GM21367 (cell line): ENCODE data around the gene TUBB2A.
A peak's percentile ranks its signal among the peaks of the same experiment; 100 is the strongest.
"Not testable (repeated sequence)": the region's sequence is repeated elsewhere in the genome, so short reads cannot be mapped to it uniquely, and the experiment has no call there.

Experiments used
- ATAC-seq: cut with Tn5 transposase; IDR thresholded peaks from one replicate; pipeline ENCODE4 v1.9.1; 2021; ENCODE audit not compliant: unreplicated experiment

The TUBB2A gene

DNA sequence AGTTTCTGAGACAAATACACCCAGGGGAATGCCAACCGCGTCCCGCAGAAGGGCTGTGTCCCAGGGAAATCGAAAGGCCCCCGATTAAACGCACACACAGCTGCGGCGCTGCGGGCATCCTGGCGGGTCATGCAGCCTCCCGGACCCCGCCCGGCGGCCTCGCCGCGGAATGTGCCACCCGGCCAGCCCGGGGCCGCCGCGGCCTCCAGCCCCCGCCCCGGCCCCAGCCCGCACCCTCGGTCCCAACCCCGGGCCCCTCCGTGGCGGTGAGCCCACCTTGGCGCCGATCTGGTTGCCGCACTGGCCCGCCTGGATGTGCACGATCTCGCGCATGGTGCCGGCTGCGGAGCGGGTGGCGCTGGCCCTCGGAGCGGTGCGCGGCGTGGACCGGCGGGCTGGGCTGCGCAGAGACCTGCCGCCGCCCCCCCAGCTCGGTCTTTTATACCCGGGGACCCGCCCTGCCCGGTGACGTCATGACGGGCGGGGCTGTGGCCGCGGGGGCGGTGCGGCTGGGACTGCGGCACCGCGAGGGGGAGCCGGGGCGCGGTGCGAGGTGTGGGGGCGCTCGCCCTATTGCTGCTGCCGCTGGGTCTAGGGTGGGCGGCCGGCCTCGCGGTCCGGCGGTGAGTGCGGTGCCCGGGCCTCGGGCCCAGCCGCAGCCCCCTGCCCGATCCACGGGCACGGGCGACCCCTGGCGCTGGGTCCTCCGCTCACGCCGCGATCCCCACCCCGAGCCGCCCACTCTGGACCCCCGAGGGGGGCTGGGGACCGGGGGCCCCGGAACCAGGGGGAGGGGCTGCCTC lies at the start of gene TUBB2A:
Gene TUBB2A (minus strand): TSS at position 414 of the 803 bp plus-strand sequence. CDS start 81 bp downstream, at position 333.
- peak; percentile 67 for ATAC-seq

DNA sequence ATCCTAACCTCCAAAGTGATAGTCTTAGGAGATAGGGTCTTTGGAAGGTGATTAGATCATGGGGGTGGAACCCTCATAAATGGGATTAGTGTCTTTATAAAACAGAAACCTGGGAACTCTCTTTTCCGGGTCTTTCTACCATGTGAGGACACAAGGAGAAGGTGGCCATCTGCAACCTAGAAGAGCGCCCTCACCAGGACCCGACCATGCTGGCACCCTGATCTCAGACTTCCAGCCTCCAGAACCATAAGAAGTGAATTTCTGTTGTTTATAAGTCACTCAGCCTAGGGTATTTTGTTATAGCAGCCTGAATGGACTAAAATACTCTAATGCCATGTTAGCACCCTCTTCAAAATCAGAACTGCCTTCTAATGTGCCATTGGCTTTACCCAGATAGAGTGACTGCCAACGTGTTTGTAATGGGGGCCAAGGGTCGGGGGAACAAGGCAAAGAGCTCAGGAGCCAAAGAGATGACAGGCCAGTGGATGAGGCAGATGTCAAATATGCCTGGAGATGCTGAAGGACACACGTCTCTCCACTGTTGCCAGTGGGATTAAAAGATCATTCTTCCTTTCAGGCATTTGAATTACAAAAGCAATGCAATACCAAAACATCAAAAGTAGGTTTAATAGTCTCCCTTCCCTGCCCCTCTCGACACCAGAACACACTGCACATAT lies 49.1 kb upstream of the TUBB2A start:
- ATAC-seq = no peak

DNA sequence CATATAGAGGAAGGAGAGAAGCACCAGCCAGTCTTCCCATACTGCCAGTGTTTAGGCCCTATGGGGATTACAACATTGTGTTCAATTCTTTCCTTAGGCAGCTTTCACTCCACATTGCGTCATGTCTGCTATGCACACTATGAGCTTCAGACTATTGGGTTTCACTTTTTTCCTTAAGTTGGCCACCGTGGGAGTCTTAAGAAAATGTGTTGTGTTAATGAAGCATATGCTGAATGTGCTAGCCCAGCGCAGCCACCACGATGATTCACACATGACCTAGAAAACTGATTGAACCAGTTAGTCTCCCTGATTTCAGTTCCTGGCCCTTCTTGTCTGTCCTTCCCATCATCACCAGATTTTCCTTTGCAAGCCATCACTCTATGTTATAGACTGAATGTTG lies 48.6 kb upstream of the TUBB2A start:
- no peak for ATAC-seq

DNA sequence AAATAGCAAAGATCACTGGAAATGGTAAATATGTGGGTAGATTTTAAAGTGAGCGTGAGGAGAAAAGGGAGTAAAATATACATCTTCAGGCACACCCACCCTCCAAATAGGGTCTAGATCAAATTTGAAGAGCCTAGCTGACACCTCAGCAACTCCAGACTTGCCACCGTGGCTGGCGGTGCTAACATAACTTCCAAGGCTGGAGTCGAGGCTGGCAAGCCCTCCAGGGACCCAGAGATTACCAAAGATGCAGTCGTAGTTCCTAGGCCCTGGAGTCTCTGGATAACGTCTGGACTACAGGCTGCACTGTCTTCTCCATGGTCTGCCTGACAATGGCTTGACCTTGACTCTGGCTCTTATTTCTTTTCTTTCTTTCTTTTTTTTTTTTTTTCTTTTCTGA lies 47.6 kb upstream of the TUBB2A start:
- no peak for ATAC-seq

DNA sequence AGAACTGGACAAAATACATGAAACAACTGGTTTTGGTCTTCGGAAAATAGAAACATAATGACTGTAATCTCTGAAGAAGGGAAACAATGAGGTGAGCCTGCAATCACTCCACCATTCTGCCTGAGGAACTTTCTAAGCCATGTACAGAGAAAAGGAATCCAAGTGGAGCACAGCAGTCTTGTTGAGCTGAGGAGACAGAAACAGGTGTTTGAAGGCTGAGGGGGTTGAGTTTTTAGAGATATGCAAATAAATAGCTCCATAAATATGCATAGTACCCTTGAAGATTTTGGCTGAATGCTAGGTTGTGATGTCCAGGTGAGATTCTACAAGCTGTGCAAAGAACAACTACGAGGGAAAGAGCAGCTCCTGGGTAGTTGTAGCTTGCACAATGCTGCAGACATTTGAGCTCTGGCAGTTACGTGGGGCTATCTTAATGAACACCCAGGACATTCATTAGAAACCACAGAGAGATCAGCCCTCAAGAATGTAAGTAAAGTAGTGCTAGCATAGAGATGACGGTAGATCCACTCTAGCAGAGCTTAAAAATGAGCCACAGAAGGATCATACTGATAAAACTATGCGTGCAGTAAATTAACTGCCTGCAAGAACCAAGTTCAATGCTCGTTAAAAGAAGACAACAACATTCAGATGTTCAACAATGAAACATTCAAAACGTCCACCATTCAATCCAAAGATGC lies 45.8 kb upstream of the TUBB2A start:
- ATAC-seq = no peak

DNA sequence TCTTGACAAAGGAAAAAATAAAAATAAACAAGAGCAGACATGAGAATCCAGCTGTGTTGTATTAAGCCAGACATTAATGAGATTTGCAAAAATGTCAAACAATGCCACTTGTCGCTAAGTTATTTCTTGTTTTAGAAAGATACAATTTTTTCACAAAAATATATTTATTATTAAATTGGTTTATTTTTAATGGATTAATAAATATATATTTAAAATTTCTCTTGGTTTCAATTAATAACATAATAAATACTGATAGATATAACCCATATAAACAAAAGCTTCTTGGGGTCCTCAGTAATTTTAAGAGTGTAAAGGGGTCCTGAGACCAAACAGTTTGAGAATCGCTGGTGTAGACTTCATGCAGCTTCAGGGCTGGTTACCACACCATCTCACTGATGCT lies 44.0 kb upstream of the TUBB2A start:
- no peak for ATAC-seq

DNA sequence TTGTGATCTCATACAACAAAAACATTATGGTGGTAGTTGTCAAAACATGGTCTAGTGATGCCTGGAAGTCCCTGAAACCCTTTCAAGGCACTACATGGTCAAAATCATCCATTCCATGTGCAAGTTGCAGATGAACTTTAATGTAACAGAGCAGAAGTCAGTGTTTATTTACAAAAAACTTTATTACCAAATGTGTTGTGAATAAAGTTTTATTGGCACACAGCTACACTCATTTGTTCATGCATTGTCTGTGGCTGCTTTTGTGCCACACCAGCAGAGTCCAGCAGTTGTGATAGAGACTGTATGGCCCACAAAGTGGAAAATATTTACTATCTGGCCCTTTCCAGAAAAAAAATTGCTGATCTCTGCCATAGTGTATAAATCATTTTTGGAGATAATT lies 43.3 kb upstream of the TUBB2A start:
- ATAC-seq = no peak

DNA sequence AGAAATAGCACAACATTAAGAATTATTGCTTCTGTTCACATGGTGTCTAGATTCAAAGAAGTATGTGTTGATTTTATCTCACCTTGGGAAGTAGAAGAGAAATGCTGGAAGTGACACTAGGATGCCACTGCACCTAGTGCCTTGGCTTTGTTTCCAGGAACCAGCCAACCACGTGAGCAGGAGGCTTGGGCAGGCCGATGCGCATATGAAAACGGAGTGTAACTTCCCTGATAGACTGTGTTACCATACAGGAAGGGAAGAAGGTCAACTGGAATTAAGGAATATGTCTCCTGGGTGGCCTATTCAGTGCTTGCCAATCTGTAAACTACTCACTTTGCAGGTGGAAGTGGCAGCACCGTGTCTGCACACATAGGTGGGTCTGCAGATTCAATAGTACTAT lies 42.0 kb upstream of the TUBB2A start:
- ATAC-seq = no peak

DNA sequence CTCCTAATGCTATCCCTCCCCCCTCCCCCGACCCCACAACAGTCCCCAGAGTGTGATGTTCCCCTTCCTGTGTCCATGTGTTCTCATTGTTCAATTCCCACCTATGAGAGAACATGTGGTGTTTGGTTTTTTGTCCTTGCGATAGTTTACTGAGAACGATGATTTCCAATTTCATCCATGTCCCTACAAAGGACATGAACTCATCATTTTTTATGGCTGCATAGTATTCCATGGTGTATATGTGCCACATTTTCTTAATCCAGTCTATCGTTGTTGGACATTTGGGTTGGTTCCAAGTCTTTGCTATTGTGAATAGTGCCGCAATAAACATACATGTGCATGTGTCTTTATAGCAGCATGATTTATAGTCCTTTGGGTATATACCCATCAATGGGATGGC lies 40.4 kb upstream of the TUBB2A start:
- ATAC-seq = not testable (repeated sequence)

DNA sequence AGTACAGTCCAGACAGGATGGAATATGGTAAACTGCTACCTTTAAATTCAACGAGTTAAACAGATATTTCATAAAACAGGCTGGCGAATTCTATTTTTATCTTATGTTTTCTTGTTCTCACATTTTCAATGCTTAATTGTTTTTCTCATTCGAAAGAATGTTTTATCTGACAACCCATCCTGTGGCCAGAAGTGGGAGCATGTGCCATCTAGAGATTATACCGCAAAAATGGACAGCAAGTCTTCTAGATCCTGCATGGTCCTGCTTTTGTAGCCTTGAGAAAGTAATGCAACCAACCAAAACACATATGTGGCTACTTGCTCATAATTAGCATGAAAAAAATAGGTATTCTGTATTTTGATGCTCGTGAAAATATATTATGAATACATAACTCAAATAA lies 39.4 kb upstream of the TUBB2A start:
- ATAC-seq = no peak

DNA sequence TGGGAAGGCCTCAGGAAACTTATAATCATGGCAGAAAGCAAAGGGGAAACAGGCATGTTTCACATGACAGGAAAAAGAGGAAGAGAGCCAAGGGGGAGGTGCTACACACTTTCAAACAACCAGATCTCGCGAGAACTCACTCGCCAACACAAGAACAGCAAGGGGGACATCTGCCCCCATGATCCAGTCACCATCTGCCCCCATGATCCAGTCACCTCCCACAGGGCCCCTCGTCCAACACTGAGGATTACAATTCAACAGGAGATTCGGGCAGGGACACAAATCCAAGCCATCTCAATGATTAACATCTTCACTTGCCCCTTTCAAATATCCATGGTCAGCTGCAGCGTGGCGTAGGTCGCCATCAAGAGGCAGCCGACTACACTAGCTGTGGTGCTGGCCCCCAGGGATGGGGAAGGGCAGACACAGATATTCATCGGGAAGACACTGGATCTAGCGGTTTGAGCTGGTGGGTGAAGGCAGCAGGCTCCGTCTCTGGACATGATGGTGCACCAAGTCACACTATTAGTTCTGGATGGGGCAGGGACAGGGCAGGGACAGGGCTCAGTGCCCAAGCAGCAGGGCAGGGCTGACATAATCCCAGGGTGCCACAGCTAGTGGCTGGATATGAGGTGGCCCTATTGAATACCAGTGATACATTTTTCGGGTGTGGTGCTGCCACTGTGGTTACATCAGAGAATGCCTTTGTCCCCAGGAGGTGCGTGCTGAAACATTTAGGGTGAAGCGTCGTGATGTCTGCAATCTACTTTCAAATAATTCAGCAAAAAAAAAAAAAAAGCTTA lies 38.6 kb upstream of the TUBB2A start:
- no peak for ATAC-seq

DNA sequence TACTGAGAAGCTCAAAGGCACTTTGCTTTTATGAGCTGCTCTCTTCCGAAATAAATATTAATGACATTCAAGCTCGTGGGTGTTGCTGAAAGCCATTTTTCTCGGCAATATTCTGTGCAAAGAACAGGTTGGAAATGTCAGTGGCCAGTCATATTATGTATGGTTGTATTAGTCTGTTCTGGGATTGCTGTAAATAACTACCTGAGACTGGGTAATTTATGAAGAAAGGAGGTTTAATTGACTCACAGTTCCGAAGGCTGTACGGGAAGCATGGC lies 38.0 kb upstream of the TUBB2A start:
- ATAC-seq = no peak

DNA sequence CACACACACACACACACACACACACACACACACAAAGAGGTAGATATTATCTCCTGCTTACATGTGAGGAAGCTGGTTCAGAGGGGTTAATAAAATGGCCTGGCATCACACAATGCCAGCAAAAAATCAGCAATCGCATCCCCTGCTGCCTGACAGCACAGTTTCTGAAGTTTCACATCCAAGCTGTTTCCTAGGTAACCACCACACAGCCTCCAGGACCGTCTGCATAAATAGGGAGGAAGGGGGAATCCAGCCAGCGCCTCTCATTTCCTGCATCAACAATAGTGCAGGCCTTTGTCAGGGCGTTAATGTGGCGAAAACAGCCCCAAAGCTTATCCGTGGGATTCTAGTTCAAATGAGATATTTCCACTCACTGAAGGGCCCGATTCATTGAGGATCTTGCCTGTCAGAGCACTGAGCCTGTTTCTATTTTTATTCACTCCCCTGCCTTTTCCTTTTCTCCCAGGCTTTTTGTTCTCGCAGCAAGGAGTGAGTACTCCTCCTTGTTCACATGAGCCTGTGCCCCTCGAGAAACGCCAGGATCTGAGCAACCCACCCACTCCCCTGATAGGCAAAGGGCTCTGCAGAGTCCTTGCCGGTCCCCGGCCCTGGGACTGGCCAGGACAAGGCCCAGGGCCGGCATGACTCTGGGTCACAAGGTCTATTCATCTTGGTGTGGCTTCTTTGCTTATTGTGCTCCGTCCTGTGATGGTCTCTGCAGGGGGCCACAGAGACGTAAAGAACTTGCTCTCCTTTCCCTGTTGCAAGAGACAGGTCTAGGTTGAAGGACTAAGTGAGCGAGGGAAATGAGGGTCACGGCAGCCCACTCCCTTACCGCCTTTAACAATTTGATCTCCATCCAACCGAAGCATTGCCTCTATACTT lies 37.4 kb upstream of the TUBB2A start:
- no peak for ATAC-seq

DNA sequence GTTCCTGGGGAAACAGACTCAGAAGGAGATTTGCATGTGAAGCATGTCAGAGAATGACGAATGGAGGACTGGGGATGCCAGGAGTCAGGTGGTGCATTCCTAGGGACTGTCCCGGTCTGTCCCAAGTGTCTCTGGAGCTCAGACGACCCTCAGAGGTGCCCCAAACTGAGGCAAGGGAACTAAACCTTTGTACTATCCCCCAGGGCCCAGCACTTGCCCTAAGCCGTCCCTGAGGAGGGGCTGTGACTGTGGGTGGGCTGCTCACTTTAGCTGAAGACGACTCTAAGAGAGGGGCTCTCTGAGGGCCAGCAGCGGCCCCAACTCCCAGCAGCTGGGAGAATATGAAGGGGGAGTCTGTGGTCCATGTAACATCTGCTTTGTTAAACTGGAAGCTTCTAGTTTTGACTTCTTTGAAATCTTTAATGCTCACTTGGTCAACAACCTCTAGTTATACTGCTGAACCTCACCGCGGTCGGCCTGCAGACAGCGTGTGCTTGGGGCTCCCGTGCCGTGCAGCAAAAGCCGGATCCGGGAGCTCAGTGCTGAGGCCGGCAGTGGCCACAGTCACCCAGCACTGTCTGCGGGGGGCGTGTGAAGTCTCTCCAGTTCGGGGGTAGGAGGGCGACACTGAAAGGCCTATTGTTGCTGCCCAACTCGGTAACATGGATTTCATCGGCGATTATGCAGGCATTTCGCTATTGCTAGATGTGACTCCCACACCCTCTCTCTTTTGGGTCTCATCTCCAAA lies 35.9 kb upstream of the TUBB2A start:
- ATAC-seq = no peak

DNA sequence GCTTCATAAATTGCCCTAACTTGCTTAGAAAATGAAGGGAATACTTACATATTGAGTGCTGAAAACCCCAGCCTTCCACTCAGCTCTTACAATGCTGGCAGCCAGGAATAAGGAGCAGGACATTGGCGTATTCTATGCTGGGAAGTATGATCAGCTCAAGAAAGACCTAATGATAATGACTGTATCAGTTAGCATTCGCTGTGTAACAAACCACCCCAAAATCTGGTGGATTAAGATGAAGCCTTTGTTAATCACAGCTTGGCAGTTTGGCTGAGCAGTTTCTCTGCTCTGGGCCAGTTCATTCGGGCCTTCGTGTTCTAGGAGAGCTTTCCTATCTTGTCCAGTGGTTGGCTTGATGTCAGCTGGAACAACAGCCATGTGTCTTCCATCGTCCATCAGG lies 33.4 kb upstream of the TUBB2A start:
- no peak for ATAC-seq

DNA sequence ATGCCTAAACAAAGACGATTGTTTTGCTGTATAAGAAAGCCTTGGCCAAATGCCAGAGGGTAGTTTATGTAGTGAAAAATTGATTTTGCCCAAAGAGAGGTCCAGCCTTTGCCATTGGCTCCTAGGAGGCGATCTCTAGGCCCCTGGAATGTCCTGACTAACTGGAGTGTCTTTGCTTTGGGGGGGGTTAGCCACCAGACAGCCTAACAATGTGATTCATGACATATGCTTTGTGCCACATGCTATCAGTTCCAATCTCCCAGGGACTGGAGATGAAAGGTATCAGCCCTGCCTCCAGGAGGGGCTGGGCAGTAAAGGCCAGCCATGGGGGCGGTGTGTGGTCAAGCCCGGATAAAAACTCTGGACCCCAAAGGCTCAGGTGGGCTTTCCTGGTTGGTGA lies 32.7 kb upstream of the TUBB2A start:
- ATAC-seq = no peak

DNA sequence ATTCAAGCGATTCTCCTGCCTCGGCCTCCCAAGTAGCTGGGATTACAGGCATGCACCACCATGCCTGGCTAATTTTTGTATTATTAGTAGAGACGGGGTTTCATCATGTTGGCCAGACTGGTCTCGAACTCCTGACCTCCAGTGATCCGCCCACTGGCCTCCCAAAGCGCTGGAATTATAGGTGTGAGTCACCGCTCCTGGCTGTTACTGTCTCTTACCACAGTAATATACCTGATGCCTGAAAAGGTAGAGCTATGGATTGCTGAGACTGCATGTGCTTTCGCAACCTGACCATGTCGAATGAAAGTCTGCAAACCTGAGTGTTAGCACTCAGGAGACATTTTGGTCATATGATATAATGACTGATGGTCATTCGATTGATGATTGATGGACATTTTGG lies 31.8 kb upstream of the TUBB2A start:
- not testable (repeated sequence) for ATAC-seq

DNA sequence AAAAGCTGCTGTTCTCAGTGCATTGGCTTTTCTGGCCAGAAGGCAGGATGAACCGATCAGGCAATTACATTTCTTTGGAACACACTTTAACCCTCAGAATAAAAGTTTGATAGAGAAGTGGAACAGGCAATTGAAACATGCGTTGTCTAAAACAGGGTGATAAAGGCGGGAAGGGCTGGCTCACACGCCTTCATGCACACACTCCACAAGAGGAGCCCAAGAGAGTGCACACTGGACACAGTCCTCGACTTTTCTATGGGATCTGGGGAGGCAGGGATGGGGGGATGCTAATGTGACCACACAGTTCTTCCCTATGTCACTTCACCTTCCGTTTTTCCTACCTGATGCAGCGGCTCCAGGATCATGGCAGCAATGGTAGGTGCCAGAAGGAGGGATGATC lies 30.9 kb upstream of the TUBB2A start:
- no peak for ATAC-seq

DNA sequence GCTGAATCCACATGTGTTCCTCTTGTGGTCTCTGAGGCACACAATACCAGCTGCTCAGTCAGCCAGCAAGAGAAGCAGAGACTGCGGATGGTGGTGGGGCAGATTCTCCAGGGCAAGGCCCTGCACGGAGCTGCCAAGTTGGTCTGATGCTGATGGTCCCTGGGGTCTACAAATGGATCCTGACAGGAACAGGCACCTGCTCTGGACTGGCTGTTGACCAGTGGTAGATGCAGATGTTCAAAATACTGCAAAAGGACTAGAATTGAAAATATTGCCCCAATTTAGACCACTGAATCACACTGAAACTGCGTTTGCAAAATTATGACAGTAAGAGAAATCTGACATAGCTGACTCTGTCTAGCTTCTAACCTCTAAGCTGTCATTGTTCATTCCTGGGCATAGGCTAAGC lies 29.6 kb upstream of the TUBB2A start:
- no peak for ATAC-seq

DNA sequence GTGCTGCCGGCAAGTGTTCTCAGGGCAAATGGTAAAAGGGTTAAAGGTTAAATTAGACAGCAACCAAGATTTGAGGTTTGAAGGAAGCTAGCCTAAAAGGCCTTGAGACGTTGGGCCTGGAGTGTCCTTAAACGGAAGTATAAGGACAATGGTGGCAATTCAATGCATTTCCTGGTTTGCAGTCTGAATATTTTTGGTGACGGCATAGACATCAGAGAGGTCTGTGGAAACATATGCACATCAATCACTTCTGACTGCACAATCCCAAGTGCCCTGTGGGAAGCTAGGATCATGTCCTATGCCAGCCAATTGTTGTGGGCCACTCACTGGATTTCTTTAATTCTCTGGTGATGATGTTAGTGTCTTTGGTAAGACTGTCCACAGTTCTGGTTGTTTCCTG lies 25.7 kb upstream of the TUBB2A start:
- ATAC-seq = no peak
